Lower leg skin (tissue), 3 donors: ENCODE measurements around the gene METTL13.

Experiments used
- POLR2A ChIP-seq, 2 donors: fragments of 450-650 bp; IDR thresholded peaks; one replicate each; pipeline ENCODE4 v1.6.1; 2016 to 2017; ENCODE audit warnings: antibody characterized with exemption in 2 of 2, mild to moderate bottlenecking in 1 of 2, moderate library complexity in 1 of 2
- TF ChIP-seq, protein P1 (sequence below), 3 donors: fragments of 450-650 bp; IDR thresholded peaks; one replicate each; pipeline ENCODE4 v1.5.1; 2016; ENCODE audit warnings: antibody characterized with exemption in 3 of 3, mild to moderate bottlenecking in 3 of 3, moderate library complexity in 2 of 3

DNA sequence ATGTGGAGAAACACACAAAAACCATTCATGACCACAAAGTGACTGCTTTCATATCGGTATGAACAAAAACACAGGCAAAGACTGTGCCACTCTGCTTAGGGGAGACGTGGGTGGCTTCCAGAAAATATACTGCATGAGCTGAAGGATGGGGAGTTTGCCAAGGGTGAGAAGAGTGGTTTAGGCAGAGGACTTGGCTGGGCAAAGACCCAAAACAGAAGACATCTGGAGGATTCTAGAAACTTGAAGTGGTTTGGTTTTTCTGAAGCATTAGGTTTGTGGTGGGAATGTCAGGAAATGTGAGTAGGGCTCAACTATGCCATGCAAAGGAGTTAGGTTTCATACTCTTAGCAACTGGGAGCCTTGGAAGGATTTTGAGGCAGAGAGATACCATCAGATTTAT lies 33.2 kb downstream of the METTL13 start:
- TF ChIP-seq, protein P1, sequence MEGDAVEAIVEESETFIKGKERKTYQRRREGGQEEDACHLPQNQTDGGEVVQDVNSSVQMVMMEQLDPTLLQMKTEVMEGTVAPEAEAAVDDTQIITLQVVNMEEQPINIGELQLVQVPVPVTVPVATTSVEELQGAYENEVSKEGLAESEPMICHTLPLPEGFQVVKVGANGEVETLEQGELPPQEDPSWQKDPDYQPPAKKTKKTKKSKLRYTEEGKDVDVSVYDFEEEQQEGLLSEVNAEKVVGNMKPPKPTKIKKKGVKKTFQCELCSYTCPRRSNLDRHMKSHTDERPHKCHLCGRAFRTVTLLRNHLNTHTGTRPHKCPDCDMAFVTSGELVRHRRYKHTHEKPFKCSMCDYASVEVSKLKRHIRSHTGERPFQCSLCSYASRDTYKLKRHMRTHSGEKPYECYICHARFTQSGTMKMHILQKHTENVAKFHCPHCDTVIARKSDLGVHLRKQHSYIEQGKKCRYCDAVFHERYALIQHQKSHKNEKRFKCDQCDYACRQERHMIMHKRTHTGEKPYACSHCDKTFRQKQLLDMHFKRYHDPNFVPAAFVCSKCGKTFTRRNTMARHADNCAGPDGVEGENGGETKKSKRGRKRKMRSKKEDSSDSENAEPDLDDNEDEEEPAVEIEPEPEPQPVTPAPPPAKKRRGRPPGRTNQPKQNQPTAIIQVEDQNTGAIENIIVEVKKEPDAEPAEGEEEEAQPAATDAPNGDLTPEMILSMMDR (IDR thresholded peaks at IDR 0.05): no peak
- TF ChIP-seq POLR2A (IDR thresholded peaks at IDR 0.05): no peak
